Panc1 (cell line): ENCODE data around the gene ONECUT1. TPM values are rescaled to one million over a fixed set of nuclear protein-coding genes. Genes with fewer than 3 reads are reported as not detected.

Experiments
- ATAC-seq: fragments of 200-7000 bp; cut with Tn5 transposase; 2 replicates; pipeline ENCODE4 v1.9.1; 2020; ENCODE audit warnings: mild to moderate bottlenecking, moderate library complexity
- BruUV-seq: library from RNA; stranded (reverse); fragments of 400-500 nt; replicated peaks from 2 replicates; lab custom pipeline; 2021; lab: Mats Ljungman, UMichigan
- CTCF ChIA-PET: fragments of 300-600 bp; sonication (Branson Sonifier 250); formaldehyde crosslinking; loops from one replicate; lab custom pipeline; 2022; ENCODE audit warnings: antibody characterized with exemption; lab: Charles Lee
- POLR2A ChIA-PET: fragments of 300-600 bp; sonication (Branson Sonifier 250); formaldehyde crosslinking; loops from one replicate; lab custom pipeline; 2022; ENCODE audit warnings: antibody characterized with exemption; lab: Charles Lee
- DNase-seq: peaks from one replicate; pipeline ENCODE4 v3.0.0-alpha.2; 2010; ENCODE audit warnings: low read depth, low spot score
- H3K27ac ChIP-seq: 2 replicates; pipeline ENCODE4 v1.5.1; 2011; ENCODE audit warnings: mild to moderate bottlenecking, low read length, inconsistent platforms
- H3K27me3 ChIP-seq: fragments of 200-500 bp; sonication (Bioruptor generic); 2 replicates; pipeline ENCODE4 v1.6.0; 2014; ENCODE audit warnings: low read length, inconsistent platforms; ENCODE audit not compliant: control insufficient read depth, insufficient read depth
- H3K36me3 ChIP-seq: fragments of 200-500 bp; sonication (Bioruptor generic); 2 replicates; pipeline ENCODE4 v1.5.1; 2014; ENCODE audit warnings: inconsistent platforms, mild to moderate bottlenecking, low read length, moderate library complexity; ENCODE audit not compliant: control insufficient read depth, insufficient read depth
- H3K4me1 ChIP-seq: 2 replicates; pipeline ENCODE4 v1.5.1; 2011; ENCODE audit warnings: inconsistent platforms, mild to moderate bottlenecking, low read length, moderate library complexity; ENCODE audit not compliant: control insufficient read depth, insufficient read depth
- H3K4me3 ChIP-seq, 2 experiments: 2 replicates each; pipeline ENCODE4 v1.5.1; 2011 to 2012; ENCODE audit warnings: low read depth in 2 of 2, low read length in 2 of 2, mild to moderate bottlenecking in 2 of 2, inconsistent platforms in 1 of 2, moderate library complexity in 1 of 2
- H3K9me3 ChIP-seq: fragments of 200-500 bp; sonication (Bioruptor generic); 2 replicates; pipeline ENCODE4 v1.5.1; 2014; ENCODE audit warnings: low read depth, mild to moderate bottlenecking, inconsistent platforms, low read length, moderate library complexity; ENCODE audit not compliant: control insufficient read depth, insufficient read depth
- POLR2AphosphoS5 ChIP-seq: IDR thresholded peaks from 2 replicates; pipeline ENCODE4 v1.6.1; 2012; ENCODE audit warnings: mild to moderate bottlenecking, low read depth, low read length, moderate library complexity
- REST ChIP-seq, 2 experiments: IDR thresholded peaks; 2 replicates each; pipeline ENCODE4 v1.6.1; 2011 to 2012; ENCODE audit warnings: low read depth in 2 of 2, control low read depth in 1 of 2, low read length in 1 of 2, mild to moderate bottlenecking in 1 of 2, moderate library complexity in 1 of 2; ENCODE audit not compliant: insufficient read depth in 1 of 2
- SIN3A ChIP-seq: IDR thresholded peaks from 2 replicates; pipeline ENCODE4 v1.6.1; 2012; ENCODE audit warnings: low read depth, mild to moderate bottlenecking, low read length, moderate library complexity, borderline replicate concordance; ENCODE audit not compliant: insufficient read depth
- TCF7L2 ChIP-seq: IDR thresholded peaks from 2 replicates; pipeline ENCODE4 v1.6.1; 2011; ENCODE audit warnings: mild to moderate bottlenecking, low read depth, low read length, inconsistent platforms
- in situ Hi-C: cut with HindIII; loops from 2 replicates; pipeline ENCODE4 v1.10.0; 2016; ENCODE audit warnings: low sequenced_read_pairs, low pct_unique_long_range_greater_than_20kb
- intact Hi-C: fragments of 100-400 bp; cut with micrococcal nuclease; formaldehyde crosslinking; loops from one replicate; pipeline ENCODE4 v1.10.0; 2022; ENCODE audit not compliant: unreplicated experiment
- total RNA-seq: library from RNA; stranded (reverse); gene quantifications from one replicate; pipeline ENCODE4 v1.2.1, GENCODE V29; 2021; ENCODE audit not compliant: unreplicated experiment
- TF ChIP-seq, protein P1 (sequence below): fragments of 450-650 bp; IDR thresholded peaks from 2 replicates; pipeline ENCODE4 v1.5.1; 2017; ENCODE audit warnings: mild to moderate bottlenecking

Gene ONECUT1
- total RNA-seq, 1 experiment from 2014 or later = 0.18 TPM

DNA sequence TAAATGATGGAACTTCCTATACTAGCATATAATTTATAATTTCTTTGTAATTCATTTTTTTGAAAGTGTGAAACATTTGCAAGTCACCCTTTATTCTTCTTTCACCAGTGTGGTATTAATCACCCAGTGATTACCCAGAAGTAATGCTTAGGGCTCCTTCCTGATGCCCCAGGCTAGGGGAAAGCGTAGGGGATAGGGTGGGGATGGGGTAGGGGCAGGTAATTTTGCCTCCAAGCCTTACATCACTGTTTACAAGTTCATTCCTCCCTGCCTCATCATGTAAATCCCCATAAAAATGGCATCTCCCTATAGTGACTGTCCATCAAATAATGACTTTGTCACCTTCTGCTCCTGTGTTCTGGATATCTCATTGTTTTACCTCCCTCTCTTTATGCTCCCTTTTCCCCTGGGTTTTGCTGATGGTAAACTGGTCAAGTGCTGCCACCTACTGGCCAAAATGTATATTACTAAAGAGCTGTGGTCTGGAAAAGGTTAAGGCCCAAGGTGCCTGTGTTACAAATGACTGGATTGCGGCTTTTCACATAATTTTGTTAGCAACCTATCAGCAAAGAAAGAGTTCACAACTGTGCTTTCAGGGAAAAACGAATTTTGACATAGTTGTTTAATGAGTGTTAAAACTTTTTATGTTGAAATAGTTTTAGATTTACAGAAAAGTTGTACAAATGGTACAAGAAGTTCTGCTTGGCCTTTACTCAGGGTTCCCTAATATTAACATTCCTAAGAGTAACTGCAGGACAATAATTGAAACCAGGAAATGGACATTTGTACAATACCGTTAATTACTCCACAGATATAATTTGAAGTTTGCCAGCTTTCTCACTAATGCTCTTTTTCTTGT, 54.7 kb downstream of the ONECUT1 start:
- Histone ChIP-seq H3K36me3 (no peaks in the 10 kb centered on the region), H3K9me3 (no peaks in the 10 kb centered on the region), H3K4me1 (no peaks in the 10 kb centered on the region), H3K27ac (no peak overlapping the region), H3K27me3 (no peaks in the 10 kb centered on the region), H3K4me3 (no peak overlapping the region)
- peak; percentile 77 for DNase-seq
- intact Hi-C loops (loop anchor here (1.0 to 5.0 kb wide), 2 partner anchors 403 to 479 kb away; no protein-coding TSS in a partner anchor), in situ Hi-C loops (no loop called here)
- POLR2A ChIA-PET = no interaction called here
- BruUV-seq = no TSS peak
- peak; percentile 95 for ATAC-seq
- TF ChIP-seq TCF7L2 = no peak
- TF ChIP-seq, protein P1, sequence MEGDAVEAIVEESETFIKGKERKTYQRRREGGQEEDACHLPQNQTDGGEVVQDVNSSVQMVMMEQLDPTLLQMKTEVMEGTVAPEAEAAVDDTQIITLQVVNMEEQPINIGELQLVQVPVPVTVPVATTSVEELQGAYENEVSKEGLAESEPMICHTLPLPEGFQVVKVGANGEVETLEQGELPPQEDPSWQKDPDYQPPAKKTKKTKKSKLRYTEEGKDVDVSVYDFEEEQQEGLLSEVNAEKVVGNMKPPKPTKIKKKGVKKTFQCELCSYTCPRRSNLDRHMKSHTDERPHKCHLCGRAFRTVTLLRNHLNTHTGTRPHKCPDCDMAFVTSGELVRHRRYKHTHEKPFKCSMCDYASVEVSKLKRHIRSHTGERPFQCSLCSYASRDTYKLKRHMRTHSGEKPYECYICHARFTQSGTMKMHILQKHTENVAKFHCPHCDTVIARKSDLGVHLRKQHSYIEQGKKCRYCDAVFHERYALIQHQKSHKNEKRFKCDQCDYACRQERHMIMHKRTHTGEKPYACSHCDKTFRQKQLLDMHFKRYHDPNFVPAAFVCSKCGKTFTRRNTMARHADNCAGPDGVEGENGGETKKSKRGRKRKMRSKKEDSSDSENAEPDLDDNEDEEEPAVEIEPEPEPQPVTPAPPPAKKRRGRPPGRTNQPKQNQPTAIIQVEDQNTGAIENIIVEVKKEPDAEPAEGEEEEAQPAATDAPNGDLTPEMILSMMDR = peak; percentile 76
- CTCF ChIA-PET = interaction anchor here (0.7 to 1.0 kb wide), 5 partner anchors 62 to 481 kb away, joined by 3 to 6 read pairs (median 4); no protein-coding TSS in a partner anchor

- intact Hi-C loops (loop anchor here (5.0 kb wide), 1 partner anchor 177 kb away; no protein-coding TSS in a partner anchor), in situ Hi-C loops (no loop called here)
- Histone ChIP-seq H3K4me3 (no peak overlapping the region), H3K9me3 (no peaks in the 10 kb centered on the region), H3K27ac (no peak overlapping the region), H3K36me3 (no peaks in the 10 kb centered on the region), H3K27me3 (no peaks in the 10 kb centered on the region), H3K4me1 (no peaks in the 10 kb centered on the region)
- ATAC-seq = no peak
- no TSS peak for BruUV-seq
- ChIA-PET CTCF (no interaction called here), POLR2A (no interaction called here)
- TF ChIP-seq REST (IDR thresholded peaks at IDR 0.05; ENCODE audit: insufficient read depth in 1 of 2, low read depth in 2 of 2, low read length in 1 of 2) = no peak
- TF ChIP-seq, protein P1 = no peak
- TF ChIP-seq TCF7L2 = no peak
- no peak for TF ChIP-seq SIN3A
- TF ChIP-seq POLR2AphosphoS5 = no peak
- DNase-seq = no peak
Measured at GRCh38 chr15:52734329-52734728, 55.8 kb downstream of the ONECUT1 start.
